ENCODE results near the gene ERCC4. TPM values are rescaled to one million over a fixed set of nuclear protein-coding genes. Genes with fewer than 3 reads are reported as not detected.
A peak's percentile ranks its signal among the peaks of the same experiment; 100 is the strongest.

ERCC4 gene
- total RNA-seq, 1 donor from 2014 or later: 16.4 TPM

DNA sequence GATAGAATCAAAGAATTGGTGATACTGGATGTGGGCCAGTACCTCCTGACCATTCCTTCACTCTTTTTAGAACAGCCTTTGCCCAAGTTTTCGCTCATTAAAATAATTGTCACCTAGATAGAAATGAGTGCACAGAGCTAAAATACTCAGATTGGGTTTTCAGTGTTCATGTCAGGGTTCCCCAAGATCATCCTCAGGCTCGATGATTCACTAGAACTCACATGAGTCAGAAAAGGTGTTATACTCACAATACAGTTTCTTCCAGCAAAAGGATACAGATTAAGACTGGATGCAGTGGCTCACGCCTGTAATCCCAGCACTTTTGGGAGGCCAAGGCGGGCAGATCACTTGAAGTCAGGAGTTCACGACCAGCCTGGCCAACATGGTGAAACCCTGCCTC is 19.9 kb downstream of the ERCC4 start:
- DNase-seq (ENCODE audit: low spot score in 2 of 2, unreplicated experiment in 2 of 2): no peak

DNA sequence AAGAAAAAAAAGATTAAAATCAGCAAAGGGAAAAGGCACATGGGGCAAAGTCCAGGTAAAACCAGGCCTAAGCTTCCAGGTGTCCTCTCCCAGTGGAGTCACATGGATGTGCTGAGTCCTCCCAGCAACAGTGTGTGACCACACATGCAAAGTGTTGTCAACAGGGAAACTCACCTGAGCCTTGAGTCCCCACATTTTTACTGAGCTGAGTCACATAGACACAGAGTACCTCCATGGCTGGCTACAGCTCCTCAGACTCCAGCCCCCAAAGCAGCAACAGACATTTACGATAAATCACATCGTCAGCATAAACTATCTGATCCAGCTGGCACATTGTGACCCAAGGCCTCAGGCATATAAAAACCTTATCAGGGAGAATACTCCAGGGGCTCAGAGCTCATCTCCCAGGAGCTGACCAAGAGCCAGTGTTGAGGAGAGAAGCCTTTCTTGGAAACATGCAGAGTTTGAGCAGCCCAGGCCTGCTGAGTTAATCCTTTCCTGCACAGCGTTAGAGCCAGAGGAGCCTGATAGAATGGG is 20.5 kb downstream of the ERCC4 start:
- peaks cover 33% of the 10 kb centered on the region for H3K36me3 Mint-ChIP-seq
- H3K4me1 Mint-ChIP-seq: peaks cover 17% of the 10 kb centered on the region
- no peaks in the 10 kb centered on the region for H3K27me3 Mint-ChIP-seq (ENCODE audit: low read depth)
- peak overlapping the region; percentile 15 for H3K27ac Mint-ChIP-seq
- DNase-seq (ENCODE audit: low spot score in 2 of 2, unreplicated experiment in 2 of 2): no peak
- H3K9me3 Mint-ChIP-seq: no peaks in the 10 kb centered on the region
- no peak overlapping the region for H3K4me3 Mint-ChIP-seq
- TF ChIP-seq, protein P1, sequence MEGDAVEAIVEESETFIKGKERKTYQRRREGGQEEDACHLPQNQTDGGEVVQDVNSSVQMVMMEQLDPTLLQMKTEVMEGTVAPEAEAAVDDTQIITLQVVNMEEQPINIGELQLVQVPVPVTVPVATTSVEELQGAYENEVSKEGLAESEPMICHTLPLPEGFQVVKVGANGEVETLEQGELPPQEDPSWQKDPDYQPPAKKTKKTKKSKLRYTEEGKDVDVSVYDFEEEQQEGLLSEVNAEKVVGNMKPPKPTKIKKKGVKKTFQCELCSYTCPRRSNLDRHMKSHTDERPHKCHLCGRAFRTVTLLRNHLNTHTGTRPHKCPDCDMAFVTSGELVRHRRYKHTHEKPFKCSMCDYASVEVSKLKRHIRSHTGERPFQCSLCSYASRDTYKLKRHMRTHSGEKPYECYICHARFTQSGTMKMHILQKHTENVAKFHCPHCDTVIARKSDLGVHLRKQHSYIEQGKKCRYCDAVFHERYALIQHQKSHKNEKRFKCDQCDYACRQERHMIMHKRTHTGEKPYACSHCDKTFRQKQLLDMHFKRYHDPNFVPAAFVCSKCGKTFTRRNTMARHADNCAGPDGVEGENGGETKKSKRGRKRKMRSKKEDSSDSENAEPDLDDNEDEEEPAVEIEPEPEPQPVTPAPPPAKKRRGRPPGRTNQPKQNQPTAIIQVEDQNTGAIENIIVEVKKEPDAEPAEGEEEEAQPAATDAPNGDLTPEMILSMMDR (IDR thresholded peaks at IDR 0.05; ENCODE audit: unreplicated experiment): no peak

More for the DNA sequence above, 19.9 kb downstream of the ERCC4 start:
- no peak overlapping the region for H3K27ac Mint-ChIP-seq
- H3K9me3 Mint-ChIP-seq: peaks cover 5% of the 10 kb centered on the region
- H3K4me3 Mint-ChIP-seq: no peak overlapping the region
- H3K36me3 Mint-ChIP-seq: peaks cover 39% of the 10 kb centered on the region
- TF ChIP-seq, protein P1 (IDR thresholded peaks at IDR 0.05; ENCODE audit: unreplicated experiment): no peak
- peaks cover 17% of the 10 kb centered on the region for H3K4me1 Mint-ChIP-seq
- H3K27me3 Mint-ChIP-seq (ENCODE audit: low read depth): no peaks in the 10 kb centered on the region

DNA sequence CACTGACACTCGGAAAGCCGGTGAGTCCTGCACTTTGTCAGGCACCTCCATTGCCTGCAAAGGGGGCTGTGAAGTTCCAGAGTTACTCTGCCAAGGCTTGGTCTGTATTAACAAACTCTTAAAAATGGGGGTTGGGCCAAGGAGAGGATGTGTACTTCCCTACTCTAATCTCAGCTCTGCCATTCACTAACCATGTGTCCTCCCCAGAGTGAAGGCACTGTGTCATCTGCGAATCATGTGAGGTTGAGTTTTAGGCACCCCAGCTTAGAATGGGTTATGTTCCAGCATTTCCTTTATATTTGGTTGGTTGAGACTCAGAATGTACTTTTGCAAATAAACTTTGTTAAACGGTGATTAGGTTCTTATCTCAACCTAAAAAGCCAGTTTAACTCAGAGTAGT is 24.9 kb downstream of the ERCC4 start:
- TF ChIP-seq, protein P1 (IDR thresholded peaks at IDR 0.05; ENCODE audit: unreplicated experiment): no peak
- peaks cover 5% of the 10 kb centered on the region for H3K4me1 Mint-ChIP-seq
- no peaks in the 10 kb centered on the region for H3K27me3 Mint-ChIP-seq (ENCODE audit: low read depth)
- H3K27ac Mint-ChIP-seq: no peak overlapping the region
- DNase-seq (ENCODE audit: low spot score in 2 of 2, unreplicated experiment in 2 of 2): no peak
- H3K36me3 Mint-ChIP-seq: peaks cover 29% of the 10 kb centered on the region
- no peak overlapping the region for H3K4me3 Mint-ChIP-seq
- H3K9me3 Mint-ChIP-seq: peaks cover 6% of the 10 kb centered on the region

DNA sequence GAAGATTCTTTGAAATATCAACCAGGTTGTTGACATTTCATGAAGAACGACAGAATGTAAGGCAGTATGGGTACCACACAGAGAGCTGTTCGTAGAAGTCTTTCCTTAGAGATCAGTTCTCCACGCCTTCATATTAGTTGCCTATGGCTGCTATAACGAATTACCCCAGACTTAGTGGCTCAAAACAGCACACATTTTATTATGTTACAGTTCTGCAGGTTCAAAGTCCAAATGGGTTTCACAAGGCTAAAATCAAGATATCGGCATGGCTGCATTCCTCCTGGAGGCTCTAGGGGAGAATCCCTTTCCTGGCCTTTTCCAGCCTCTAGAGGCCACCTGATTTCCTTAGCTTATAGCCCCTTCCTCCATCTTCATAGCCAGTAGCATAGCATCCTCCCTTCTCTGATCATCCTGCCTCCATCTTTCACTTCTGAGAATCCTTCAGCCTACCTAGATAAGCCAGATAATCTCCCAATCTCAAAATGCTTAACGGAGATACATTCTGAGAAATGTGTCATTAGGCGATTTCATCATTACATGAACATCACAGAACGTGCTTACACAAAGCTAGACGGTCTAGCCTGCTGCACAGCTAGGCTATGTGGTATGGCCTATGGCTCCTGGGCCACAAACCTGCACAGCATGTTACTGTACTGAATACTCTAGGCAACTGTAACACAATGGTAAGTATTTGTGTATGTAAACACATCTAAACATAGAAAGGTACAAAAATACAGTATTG is 26.0 kb downstream of the ERCC4 start:
- DNase-seq (ENCODE audit: low spot score in 2 of 2, unreplicated experiment in 2 of 2): no peak
- H3K4me3 Mint-ChIP-seq: no peak overlapping the region
- H3K27ac Mint-ChIP-seq: no peak overlapping the region
- H3K27me3 Mint-ChIP-seq (ENCODE audit: low read depth): no peaks in the 10 kb centered on the region
- peaks cover 4% of the 10 kb centered on the region for H3K4me1 Mint-ChIP-seq
- H3K9me3 Mint-ChIP-seq: peaks cover 6% of the 10 kb centered on the region
- peaks cover 29% of the 10 kb centered on the region for H3K36me3 Mint-ChIP-seq
- TF ChIP-seq, protein P1 (IDR thresholded peaks at IDR 0.05; ENCODE audit: unreplicated experiment): no peak

DNA sequence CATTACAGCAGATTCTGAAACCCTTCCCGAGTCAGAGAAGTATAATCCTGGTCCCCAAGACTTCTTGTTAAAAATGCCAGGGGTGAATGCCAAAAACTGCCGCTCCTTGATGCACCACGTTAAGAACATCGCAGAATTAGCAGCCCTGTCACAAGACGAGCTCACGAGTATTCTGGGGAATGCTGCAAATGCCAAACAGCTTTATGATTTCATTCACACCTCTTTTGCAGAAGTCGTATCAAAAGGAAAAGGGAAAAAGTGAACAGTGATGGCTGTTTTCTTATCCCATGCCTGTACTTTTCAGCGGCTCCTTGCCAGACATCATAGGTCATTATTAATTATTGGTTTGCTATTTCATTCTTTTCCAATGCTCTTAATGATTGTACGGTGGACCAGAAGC is 28.1 kb downstream of the ERCC4 start:
- no peaks in the 10 kb centered on the region for H3K27me3 Mint-ChIP-seq (ENCODE audit: low read depth)
- peaks cover 28% of the 10 kb centered on the region for H3K36me3 Mint-ChIP-seq
- H3K4me3 Mint-ChIP-seq: no peak overlapping the region
- DNase-seq (ENCODE audit: low spot score in 2 of 2, unreplicated experiment in 2 of 2): no peak
- TF ChIP-seq, protein P1 (IDR thresholded peaks at IDR 0.05; ENCODE audit: unreplicated experiment): no peak
- H3K4me1 Mint-ChIP-seq: peaks cover 17% of the 10 kb centered on the region
- H3K27ac Mint-ChIP-seq: no peak overlapping the region
- H3K9me3 Mint-ChIP-seq: peaks cover 6% of the 10 kb centered on the region

All from mesothelial cell of epicardium (in vitro differentiated cells).